GM19397 (cell line): ENCODE results near the gene APBA3.

Experiments
- ATAC-seq: cut with Tn5 transposase; IDR thresholded peaks from one replicate; pipeline ENCODE4 v1.9.1; 2021; ENCODE audit warnings: mild to moderate bottlenecking, moderate library complexity; ENCODE audit not compliant: unreplicated experiment

Gene APBA3

DNA sequence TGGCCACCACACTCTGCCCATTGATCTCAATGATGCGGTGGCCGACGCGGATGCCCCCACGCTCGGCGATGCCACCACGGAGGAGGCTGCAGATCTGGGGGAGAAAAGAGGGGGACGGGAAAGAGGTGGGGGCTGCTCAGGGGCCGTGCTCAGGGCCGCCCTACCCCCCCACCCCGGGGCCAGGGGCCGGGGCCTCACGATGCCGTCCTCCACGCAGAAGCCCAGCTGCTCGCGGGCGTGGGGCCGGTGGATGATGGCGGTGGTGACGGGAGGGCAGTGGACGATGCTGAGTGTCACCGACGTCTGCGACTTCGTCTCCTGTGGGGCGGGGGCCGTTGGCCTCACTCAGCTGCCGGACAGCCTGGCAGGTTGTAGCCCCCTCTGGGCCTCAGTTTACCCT lies 10.3 kb downstream of the APBA3 start:
- no peak for ATAC-seq

DNA sequence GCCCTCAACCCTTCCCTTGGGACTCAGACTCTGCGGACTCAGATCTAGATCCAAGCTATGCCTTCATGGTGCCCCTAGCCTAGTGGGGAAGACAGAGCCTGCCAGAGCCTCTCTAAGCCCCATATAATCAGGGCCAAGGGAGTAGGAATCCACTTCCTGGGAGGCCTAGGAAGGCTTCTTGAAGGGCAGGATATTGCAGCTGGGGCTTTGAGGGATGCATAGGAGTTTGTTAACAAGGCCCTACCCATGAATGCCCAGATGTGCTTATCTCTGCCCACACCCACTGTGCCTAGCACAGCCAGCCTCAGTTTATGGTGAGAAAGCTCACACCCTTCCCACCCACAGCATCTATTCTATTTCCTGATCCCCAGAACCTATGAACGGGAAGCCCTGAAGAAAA lies 11.3 kb downstream of the APBA3 start:
- no peak for ATAC-seq

DNA sequence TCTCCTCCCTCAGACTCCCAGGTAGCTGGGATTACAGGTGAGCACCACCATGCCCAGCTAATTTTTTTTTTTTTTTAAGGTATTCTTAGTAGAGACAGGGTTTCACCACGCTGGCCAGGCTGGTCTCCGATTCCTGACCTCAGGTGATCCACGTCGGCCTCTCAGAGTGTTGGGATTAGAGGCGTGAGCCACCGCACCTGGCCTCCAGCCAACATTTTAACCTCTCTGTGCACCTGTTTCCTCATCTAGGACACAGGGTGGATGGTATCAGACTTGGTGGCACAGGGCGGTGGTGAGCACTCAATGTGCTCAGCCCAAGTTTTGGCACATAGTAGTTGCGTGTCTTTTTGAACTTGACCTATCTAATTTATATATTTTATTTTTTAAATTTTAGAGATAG lies 12.5 kb downstream of the APBA3 start:
- no peak for ATAC-seq

DNA sequence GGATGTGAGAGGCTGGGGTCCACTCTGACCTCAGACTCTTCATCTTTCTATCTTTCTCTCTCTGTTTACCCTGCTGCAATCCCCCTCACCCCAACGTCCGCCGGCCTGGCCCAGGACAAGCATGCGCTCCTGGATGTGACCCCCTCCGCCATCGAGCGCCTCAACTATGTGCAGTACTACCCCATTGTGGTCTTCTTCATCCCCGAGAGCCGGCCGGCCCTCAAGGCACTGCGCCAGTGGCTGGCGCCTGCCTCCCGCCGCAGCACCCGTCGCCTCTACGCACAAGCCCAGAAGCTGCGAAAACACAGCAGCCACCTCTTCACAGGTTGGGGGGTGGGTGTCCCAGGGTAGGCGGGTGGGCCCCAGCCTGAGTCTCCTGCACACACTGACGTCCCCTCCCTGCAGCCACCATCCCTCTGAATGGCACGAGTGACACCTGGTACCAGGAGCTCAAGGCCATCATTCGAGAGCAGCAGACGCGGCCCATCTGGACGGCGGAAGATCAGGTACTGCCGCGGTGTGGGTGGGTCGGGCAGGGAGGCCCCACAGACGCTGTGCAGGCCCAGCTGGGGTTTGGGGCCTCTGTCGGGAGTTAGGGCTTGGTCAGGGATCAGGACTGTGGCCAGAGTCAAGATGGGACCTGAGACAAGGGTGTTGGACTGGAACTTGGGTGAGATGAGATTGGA lies 15.0 kb downstream of the APBA3 start:
- ATAC-seq: no peak

DNA sequence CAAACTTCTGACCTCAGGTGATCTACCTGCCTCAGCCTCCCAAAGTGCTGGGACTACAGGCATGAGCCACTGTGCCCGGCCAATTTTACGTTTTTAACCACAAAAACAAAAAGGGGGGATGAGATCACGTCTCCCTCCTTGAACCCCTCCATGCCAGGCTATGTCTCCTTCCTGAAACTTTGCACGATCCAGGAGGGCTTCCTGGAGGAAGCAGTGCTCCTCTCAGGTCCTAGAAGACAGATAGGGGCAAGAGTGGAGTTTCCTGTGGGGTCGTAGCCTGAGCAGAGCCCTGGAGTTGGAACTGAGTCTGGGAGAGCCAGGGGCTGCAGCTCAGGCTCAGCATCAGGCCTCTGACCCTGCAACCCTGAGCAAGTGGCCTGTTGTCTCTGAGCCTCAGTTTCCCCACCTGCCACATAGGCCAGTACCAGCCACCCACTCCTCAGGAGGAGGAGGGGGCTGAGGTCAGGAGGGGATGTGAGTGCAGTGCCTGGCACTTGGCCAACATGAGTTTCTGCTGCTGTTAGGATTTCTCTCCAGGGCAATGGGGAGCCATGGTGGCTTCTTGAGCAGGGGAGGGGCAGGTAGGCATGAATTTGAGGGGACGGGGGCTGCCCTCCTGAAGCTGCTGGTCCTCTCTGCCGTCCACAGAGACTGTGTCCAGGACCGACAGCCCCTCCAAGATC lies 16.0 kb downstream of the APBA3 start:
- ATAC-seq: no peak

DNA sequence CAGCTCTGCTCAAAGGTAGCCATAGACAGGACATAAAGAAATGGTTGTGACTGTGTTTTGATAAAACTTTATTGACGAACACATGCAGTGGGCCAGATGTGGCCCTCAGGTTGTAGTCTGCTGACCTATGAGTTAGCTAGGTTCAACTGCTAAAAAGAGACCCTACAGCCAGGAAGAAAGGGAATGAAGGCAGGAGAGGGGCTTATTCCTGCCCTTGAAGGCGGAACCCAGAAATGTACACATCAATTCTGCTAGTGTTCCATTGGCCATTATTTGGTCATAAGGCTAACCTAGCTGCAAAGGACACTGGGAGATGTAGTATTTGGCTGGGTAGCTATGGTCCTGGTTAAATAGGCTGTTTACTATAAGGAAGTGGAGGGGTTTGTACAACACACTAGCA lies 18.0 kb downstream of the APBA3 start:
- ATAC-seq: no peak

DNA sequence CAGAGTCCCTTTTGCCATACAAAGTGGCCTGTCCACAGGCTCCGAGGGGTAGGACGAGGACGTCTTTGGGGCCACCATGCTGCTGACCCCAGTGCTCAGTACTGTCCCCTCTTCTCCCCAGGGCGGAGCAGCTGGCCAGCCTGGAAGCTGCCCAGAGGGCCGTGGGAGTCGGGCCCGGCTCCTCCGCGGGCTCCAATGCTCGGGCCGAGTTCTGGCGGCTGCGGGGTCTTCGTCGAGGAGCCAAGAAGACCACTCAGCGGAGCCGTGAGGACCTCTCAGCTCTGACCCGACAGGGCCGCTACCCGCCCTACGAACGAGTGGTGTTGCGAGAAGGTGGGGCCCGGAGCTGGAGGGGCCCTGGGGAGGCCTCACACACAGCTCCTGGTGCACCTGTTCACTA lies 21.1 kb downstream of the APBA3 start:
- ATAC-seq: no peak

DNA sequence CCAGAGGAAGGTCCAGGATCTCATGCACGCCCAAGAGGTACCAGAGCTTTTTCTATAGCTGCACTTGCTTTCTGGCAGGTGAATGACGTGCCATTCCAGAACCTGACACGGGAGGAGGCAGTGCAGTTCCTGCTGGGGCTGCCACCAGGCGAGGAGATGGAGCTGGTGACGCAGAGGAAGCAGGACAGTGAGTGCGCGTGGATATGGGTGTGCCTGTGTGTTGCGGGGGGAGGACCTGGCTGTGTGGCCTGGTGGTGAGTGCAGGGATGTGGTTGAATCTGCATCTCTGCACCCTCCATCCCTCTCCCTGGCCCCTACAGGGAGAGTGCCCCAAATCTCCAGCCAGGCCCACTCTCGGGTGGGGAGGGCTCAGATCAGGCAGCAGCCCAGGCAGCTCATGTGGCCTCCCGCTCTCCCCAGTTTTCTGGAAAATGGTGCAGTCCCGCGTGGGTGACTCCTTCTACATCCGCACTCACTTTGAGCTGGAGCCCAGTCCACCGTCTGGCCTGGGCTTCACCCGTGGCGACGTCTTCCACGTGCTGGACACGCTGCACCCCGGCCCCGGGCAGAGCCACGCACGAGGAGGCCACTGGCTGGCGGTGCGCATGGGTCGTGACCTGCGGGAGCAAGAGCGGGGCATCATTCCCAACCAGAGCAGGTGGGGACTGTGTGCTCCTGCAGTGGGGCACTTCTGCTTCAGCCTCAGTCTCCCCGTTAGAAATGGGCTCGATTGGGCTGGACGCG lies 22.8 kb downstream of the APBA3 start:
- ATAC-seq: no peak

DNA sequence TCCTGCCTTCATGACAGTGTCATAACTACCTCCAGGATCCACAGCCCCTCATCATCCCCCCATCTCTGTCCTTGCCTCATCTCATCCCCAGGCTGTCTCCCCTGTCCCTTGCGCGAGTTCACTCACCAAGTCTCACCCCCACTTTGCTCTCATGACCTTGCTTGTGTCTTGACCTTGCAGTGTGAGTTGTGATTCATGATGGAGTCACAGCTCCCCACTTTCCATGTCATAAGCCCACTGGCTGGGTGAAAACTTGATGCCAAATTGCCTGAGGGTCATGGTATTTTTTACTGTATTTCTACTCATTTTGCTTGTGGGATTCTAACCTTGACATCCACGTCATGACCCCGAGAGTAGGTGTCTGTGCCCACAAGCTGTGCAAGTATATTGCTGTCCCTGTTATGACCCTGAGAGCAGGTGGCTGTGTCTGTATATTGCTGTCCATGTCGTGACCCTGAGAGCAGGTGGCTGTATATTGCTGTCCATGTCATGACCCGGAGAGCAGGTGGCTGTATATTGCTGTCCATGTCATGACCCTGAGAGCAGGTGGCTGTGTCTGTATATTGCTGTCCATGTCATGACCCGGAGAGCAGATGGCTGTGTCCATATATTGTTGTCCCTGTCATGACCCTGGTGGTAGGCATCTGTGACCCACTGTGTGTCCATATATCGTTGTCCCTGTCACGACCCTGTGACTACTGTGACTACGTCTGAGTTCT lies 23.8 kb downstream of the APBA3 start:
- ATAC-seq: no peak

DNA sequence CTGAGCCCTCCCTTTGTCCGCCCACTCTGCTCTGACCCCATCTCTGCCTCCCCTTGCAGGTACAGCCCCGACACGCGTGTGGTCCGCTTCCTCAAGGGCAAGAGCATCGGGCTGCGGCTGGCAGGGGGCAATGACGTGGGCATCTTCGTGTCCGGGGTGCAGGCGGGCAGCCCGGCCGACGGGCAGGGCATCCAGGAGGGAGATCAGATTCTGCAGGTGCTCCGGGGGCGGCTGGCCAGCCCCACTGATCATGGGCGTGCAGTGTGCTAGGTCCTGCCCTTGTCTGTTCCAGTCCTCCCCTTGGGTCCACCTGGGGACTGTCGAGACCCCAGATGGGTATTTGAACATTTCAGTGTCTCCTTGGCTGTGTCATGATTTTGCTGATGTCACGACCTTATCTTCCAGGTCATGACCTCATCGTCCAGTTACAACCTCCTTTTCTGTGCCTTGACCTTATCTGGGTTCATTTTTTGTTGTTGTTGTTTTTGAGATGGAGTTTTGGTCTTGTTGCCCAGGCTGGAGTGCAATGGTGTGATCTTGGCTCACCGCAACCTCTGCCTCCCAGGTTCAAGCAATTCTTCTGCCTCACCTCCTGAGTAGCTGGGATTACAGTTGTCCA lies 25.3 kb downstream of the APBA3 start:
- ATAC-seq: no peak

DNA sequence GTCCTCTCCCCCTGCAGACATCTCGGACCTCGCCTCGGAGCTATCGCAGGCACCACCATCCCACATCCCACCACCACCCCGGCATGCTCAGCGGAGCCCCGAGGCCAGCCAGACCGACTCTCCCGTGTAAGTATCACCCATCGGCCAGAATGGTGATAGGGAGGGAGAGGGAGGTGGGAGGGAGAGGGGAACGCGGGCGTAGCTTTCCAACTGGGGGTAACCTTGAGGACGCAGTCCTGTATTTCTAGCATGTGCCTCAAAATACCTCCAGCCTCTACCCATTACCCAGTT lies 27.2 kb downstream of the APBA3 start:
- no peak for ATAC-seq

DNA sequence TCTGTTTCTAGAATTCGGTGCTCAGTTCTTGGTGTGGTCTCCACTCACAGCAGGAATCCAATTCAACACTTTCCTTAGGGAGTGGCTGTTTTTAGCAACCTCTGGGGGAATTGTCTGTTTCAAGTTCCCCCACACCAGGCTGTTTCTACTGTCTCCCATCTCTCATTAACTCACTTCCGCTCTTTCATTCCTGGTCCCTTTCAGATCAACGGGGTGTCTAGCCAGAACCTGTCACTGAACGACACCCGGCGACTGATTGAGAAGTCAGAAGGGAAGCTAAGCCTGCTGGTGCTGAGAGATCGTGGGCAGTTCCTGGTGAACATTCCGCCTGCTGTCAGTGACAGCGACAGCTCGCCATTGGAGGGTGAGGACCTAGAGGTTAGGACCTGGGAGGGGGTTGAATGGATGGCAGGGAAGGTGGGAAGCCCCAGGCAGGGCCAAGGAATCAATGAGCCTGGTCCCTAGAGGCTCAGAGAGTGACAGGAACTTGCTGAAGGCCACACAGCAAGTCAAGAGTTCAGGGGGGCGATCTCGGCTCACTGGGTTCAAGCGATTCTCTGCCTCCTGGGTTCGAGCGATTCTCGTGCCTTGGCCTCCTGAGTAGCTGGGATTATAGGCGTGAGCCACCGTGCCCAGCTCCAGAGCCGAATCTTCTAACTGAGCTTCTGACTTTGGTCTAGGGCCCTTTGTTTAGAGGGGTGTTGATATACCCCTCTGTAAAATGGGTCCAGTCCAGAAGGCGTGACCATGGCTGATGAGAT lies 27.8 kb downstream of the APBA3 start:
- no peak for ATAC-seq

DNA sequence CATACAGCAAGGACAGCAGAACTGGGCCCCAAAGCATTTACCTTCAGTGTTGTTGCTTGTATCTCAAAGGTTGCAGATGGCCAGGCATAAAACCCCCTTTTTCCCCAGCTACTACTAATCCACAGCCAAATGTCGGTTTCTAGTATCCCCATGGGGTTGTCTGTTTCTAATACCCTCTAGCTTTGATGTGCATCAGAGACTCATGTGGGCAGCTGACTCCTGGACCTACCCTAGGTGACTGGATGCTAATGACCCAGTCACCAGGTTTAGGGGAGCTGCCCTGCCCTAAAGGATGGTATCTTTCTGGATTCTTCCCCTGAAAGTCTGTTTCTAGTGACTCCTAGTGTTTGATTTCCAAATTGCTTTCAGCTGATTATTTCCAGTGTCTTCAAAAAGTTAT lies 29.4 kb downstream of the APBA3 start:
- no peak for ATAC-seq

DNA sequence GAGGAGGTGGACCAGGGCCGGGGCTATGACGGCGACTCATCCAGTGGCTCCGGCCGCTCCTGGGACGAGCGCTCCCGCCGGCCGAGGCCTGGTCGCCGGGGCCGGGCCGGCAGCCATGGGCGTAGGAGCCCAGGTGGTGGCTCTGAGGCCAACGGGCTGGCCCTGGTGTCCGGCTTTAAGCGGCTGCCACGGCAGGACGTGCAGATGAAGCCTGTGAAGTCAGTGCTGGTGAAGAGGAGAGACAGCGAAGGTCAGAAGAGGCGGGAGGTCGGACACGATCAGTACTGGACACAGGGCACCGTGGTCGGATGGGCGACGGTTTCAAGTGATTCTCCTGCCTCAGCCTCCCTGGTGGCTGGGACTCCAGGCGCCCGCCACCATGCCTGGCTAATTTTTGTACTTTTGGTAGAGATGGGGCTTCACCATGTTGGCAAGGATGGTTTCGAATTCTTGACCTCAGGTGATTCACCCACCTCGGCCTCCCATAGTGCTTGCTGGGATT lies 31.0 kb downstream of the APBA3 start:
- no peak for ATAC-seq

DNA sequence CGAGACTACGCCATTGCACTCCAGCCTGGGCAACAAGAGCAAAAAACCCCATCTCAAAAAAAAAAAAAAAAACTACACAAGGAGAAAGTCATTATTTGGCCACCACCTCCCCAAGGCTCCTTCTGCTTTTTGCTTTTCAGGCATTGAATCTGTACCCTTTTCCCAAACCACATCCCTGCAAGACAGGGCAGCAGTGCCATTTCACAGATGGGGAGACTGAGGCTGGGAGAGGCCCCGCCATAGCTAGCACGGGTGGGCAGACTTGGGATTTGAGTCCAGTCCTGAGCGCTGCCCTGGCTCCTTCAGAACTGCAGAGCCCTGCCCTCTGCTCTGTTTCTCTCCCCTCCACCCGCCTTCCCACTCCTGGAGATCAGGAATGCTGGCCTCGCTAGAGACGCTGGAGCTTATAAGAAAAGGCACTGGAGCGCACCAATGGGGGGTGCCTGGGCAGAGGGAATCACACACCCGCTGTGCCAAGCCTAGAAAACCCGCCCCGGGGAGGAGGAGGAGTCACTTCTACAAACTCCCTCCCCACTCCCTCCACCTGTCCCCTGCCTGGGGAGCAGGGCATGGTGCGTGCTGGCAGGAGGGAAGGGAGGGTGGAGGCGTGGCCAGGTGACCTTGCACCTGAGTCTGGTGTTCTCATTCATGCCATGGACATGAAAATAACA lies 35.7 kb downstream of the APBA3 start:
- no peak for ATAC-seq

DNA sequence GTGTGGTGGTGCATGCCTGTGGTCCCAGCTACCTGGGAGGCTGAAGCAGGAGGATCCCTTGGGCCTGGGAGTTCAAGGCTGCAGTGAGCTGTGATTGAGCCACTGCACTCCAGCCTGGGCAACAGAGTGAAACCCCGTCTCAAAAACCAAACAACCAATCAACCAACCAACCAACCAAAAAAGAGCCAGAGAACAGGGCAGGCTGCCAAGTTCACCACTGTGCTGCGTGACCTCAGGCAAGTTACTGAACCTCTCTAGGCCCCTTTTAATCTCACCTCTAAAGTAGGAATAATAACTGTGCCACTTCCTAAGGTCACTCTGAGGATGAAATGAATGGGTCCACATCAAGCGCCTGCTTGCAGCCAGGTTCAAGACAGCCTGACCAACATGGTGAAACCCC lies 36.4 kb downstream of the APBA3 start:
- no peak for ATAC-seq

DNA sequence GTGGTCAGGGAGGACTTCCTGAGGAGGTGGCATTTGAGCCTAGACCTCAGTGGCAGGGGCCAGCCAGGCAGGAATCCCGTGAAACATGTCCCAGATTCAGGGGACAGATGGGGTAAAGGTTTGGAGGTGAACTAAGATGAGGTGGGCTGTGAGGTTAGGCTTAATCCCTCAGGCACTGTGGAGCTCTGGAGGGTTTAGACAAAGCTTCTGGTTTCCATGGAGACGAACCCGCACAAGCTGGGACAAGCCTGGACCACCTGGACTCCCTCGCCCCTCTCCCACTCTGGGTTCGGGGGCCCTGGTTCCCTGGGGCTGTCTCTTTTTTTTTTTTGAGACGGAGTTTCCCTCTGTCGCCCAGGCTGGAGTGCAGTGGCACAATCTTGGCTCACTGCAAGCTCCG lies 37.6 kb downstream of the APBA3 start:
- ATAC-seq: no peak

DNA sequence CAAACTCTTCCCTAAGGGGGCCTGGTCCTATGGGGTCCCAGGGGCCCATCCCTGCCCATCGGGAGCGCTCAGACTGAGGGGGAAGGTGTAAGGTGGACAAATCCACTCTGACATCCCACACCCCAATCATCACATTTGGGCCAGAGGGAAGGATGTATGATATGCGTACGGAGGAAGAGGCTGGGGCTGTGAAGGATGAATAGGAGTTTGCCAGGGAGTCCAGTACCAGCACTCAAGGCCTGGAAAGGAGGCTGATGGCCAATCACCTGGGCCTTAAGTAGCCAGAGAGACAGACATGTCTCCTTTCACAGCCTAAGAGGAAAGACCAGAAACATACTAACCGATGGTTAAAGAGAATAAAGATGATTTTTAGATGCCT lies 38.4 kb downstream of the APBA3 start:
- ATAC-seq: no peak

DNA sequence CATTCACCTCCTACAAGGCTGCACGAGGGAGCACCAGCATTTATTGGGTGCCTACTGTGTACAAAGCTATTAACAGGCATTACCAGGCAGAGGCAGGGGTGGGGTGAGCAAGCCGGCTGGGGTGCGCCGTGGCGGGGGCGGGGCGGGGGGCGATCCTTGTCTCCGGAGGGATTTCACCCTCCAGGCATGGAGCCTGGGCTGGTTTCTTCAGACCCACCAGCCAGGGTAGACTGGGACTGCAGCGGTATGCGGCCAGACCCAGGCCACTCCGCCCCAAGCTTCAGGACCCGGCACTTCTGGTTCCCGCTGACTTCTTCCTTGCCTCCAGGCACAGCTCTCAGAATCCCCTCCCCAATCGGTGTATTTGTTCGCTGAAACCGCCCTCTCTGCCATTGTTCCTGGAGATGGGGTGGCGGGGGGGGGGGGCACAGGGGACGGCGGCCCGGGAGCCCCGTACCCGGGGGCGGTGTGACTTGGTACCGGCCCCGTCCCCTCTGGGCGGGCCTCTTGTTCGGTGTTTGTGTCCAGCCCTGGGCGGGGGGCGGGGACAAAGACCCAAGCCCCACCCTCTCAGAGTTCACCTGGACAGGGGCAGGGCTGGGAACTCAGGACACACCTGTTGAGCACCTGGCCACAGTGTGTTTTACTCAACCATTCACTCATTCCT lies 38.9 kb downstream of the APBA3 start:
- no peak for ATAC-seq
